CD4-positive, alpha-beta T cell treated with Interleukin-12 subunit alpha and Interleukin-12 subunit beta, for 1 hour (primary cell): ENCODE data around the gene FDX2.

ENCODE experiments used
- DNase-seq: peaks from one replicate; pipeline ENCODE4 v3.0.0-alpha.2; 2020

FDX2 gene

DNA sequence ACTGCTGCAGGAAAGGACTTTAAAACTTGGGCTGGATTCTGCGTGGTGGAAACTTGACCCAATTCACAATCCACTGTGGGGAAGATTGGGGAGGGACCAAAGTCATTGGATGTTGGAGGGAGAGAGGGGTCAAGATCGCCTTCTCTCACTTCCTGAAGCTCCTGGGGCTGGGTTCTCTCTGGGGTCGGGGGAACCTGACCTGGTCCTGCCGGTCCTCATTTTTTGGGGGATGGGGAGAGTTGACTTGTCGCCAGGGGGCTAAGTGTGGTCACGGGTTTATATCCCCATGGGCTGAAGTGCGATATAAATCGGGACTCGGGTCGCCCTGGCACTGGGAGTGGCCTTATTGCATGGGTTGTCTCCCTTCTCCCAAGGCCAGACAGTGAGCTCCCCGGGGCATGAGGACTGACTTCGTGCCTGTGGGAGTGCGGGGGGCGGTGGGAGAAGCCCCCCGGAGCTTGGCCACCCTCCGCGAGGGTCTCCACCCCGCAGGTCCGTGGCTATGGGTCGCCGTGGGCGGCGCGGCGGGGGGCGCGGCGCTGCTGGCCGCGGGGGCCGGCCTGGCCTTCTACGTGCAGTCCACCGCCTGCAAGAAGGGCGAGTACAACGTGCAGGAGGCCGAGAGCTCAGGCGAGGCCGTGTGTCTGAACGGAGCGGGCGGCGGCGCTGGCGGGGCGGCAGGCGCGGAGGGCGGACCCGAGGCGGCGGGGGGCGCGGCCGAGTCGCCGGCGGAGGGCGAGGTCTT lies 19.8 kb downstream of the FDX2 start:
- no peak for DNase-seq

DNA sequence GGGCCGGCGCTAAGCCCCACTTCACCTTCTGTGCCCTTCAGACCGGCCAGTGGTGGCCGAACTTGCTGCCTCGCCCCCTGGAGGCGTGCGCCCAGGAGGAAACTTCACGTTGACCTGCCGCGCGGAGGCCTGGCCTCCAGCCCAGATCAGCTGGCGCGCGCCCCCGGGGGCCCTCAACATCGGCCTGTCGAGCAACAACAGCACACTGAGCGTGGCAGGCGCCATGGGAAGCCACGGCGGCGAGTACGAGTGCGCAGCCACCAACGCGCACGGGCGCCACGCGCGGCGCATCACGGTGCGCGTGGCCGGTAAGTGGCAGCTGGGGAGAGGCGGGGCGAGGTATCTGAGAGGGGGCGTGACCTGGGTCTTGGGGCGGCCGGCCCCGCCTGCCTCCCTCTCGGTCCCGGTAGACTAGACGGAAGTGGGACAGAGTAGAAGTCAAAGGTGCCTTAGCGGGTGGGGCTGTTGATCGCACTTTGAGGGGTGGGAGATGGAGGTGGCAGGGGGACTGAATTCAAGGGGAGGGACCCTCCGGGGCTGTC lies 20.4 kb downstream of the FDX2 start:
- peak; percentile 85 for DNase-seq

DNA sequence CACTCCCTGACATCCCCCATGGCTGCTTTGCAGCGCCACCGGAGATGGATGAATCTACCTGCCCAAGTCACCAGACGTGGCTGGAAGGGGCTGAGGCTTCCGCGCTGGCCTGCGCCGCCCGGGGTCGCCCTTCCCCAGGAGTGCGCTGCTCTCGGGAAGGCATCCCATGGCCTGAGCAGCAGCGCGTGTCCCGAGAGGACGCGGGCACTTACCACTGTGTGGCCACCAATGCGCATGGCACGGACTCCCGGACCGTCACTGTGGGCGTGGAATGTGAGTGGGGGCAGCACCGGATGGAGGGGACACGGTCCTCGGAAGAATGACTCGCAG lies 21.5 kb downstream of the FDX2 start:
- DNase-seq: no peak

DNA sequence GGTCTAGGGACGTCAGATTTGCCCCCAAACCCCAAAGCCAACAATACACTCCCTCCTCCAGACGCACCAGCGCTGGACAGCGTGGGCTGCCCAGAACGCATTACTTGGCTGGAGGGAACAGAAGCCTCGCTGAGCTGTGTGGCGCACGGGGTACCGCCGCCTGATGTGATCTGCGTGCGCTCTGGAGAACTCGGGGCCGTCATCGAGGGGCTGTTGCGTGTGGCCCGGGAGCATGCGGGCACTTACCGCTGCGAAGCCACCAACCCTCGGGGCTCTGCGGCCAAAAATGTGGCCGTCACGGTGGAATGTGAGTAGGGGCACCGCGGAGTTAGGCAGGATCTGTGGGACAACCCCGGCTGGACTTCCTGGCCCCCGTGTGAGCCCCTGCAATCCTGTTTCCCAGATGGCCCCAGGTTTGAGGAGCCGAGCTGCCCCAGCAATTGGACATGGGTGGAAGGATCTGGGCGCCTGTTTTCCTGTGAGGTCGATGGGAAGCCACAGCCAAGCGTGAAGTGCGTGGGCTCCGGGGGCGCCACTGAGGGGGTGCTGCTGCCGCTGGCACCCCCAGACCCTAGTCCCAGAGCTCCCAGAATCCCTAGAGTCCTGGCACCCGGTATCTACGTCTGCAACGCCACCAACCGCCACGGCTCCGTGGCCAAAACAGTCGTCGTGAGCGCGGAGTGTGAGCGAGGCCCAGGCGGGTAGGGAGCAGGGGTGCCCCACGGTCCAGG lies 22.0 kb downstream of the FDX2 start:
- no peak for DNase-seq

DNA sequence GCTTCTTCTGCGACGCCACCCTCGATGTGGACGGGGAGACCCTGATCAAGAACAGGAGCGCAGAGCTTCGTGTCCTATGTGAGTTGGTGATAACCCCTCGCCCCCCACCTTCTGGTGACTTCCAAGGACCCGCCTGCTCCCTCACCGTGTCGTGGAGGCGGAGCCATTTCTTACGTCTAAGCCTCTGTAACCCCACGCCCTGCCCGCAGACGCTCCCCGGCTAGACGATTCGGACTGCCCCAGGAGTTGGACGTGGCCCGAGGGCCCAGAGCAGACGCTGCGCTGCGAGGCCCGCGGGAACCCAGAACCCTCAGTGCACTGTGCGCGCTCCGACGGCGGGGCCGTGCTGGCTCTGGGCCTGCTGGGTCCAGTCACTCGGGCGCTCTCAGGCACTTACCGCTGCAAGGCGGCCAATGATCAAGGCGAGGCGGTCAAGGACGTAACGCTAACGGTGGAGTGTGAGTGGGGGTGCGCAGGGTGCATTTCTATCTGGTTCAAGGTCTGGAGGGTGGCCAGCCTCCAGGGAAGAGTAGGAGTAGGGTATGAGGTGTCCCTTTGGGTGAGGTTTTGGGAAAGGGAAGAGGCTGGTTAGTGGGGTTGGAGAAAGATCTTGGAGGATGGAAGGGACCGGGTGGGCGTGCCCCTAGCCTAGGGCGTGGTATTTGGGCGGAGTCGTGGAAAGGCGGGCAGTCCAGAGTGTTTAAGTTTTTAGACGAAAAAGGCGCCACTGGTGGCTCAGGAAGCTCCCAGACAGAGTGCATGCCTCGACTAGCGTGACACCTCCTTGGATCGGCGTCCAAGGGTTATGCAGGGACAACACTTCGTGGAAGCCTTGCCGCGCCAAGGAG lies 22.8 kb downstream of the FDX2 start:
- DNase-seq: no peak

DNA sequence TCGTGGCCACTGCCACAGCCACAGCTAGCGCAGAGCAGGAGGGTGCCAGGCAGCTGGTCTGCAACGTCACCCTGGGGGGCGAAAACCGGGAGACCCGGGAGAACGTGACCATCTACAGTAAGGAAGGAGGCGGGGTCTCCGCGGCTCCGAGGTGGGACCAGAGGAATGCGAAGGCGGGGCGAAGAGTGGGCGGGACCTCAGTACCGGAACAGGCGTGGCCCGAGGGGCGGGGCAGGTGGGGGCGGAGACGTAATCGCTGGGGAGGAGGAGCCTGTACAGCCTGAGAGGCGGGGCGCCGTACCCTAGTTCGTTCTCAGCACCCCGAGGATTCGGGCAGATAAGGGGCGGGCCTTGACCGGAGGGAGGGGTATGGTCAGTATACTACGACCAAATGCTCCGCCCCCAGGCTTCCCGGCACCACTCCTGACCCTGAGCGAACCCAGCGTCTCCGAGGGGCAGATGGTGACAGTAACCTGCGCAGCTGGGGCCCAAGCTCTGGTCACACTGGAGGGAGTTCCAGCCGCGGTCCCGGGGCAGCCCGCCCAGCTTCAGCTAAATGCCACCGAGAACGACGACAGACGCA lies 23.5 kb downstream of the FDX2 start:
- DNase-seq: peak; percentile 77

DNA sequence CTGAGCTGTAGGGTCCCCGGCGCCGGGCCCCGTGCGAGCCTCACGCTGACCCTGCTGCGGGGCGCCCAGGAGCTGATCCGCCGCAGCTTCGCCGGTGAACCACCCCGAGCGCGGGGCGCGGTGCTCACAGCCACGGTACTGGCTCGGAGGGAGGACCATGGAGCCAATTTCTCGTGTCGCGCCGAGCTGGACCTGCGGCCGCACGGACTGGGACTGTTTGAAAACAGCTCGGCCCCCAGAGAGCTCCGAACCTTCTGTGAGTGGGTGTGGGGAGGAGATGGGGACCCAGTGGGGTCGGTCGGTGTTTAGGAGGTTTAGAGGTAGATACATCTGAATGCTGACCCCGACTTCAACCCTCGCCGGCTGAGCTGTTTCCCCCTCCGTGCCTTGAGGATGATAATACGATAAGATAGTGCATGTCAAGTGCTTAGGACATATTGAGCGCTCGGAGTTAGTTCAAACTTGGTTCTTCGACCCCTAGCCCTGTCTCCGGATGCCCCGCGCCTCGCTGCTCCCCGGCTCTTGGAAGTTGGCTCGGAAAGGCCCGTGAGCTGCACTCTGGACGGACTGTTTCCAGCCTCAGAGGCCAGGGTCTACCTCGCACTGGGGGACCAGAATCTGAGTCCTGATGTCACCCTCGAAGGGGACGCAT lies 24.1 kb downstream of the FDX2 start:
- DNase-seq: no peak

DNA sequence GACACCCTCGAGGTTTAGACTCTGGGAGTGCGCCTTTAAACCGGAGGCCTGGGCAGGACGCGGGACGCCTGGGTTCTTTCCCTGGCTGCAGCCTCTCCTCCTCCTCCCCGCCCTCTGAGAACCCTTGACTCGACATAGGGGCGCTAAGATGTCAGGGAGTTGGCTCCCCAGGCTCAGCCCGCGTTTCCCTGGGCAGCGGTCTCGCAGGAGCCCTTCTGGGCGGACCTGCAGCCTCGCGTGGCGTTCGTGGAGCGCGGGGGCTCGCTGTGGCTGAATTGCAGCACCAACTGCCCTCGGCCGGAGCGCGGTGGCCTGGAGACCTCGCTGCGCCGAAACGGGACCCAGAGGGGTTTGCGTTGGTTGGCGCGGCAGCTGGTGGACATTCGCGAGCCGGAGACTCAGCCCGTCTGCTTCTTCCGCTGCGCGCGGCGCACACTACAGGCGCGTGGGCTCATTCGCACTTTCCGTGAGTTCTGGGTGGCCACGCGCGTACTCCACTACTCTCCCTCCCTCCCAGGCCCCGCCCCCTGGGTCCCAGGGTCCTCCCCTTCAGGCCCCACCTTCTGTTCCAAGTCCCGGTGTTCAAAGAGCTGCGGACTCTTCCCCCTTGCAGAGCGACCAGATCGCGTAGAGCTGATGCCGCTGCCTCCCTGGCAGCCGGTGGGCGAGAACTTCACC lies 24.8 kb downstream of the FDX2 start:
- peak; percentile 67 for DNase-seq

DNA sequence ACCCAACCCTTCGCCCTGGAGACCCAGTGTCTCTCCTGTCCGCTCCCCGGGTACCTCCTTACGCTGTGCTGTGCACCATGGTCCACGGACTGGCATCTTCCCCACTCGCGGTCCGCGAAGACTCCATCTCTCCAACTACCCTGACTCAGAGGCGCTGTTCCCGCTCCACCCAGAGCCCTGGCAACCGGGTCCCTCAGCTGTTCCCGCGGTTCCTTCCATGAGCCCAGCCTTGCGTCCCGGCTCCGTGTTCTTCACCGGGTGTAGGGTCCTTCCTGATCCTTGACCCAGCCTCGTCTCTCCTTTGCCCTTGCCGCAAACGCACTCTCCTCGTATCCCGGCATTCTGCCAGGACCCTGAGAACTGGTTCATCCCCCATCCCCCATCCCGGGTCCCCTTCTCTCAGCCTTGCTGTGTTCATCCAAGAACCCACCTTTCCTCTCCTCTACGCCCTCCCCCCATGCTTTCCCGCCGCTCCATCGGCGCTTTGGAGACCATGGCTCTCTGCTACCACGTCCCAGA lies 25.4 kb downstream of the FDX2 start:
- no peak for DNase-seq

DNA sequence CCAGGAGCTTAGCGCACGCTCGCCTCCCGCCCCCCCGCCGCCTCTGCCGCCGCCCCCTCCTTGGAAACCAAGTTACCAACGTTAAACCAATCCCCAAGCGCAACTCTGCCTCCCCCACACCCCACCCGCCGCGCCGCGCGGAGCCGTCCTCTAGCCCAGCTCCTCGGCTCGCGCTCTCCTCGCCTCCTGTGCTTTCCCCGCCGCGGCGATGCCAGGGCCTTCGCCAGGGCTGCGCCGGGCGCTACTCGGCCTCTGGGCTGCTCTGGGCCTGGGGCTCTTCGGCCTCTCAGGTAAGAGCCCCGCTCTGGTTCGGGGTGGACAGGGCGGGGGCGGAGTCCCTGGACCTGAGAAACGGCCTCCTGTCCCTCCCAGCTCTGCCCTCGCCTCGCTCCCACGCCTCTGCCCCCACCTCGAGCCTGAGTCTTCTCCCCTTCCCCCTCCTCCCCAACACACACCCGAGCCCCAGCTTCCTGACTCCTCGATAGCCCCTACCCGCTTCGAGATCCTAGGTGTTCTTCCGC lies 25.9 kb downstream of the FDX2 start, which contains the start of gene ICAM5:
Gene ICAM5, plus strand, starts transcription at position 117 of the 521 bp plus-strand sequence. Its CDS starts 92 bp downstream, at position 209.
- DNase-seq: peak; percentile 44

DNA sequence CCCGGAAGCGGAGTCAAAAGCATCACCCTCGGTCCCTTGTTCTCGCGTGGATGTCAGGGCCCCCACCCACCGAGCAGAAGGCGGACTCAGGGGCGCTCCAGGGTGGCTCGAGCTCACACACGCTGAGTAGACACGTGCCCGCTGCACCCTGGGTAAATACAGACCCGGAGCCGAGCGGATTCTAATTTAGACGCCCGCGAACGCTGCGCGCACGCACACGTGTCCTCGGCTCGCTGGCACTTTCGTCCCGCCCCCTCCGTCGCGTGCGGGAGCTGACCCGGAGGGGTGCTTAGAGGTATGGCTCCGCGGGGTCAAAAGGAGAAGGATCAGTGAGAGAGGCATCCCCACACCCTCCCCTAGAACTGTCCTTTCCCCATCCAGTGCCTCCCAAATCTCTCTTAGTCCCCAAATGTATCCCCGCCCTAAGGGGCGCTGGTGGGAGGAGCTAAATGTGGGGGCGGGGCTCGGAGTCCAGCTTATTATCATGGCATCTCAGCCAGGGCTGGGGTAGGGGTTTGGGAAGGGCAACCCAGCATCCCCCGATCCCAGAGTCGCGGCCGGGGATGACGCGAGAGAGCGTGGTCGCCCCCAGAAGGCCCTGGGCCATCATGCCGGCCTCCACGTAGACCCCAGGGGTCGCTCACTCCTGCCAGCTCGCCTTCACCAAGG lies 26.5 kb downstream of the FDX2 start:
- peak; percentile 67 for DNase-seq

DNA sequence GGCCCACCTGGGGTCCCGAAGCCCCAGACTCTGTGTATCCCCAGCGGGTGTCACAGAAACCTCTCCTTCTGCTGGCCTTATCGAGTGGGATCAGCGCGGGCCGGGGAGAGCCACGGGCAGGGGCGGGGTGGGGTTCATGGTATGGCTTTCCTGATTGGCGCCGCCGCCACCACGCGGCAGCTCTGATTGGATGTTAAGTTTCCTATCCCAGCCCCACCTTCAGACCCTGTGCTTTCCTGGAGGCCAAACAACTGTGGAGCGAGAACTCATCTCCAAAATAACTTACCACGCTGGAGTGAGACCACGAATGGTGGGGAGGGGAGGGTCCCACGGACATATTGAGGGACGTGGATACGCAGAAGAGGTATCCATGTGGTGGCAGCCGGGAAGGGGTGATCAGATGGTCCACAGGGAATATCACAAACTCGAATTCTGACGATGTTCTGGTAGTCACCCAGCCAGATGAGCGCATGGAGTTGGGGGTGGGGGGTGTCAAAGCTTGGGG lies 27.1 kb downstream of the FDX2 start:
- DNase-seq: peak; percentile 46

DNA sequence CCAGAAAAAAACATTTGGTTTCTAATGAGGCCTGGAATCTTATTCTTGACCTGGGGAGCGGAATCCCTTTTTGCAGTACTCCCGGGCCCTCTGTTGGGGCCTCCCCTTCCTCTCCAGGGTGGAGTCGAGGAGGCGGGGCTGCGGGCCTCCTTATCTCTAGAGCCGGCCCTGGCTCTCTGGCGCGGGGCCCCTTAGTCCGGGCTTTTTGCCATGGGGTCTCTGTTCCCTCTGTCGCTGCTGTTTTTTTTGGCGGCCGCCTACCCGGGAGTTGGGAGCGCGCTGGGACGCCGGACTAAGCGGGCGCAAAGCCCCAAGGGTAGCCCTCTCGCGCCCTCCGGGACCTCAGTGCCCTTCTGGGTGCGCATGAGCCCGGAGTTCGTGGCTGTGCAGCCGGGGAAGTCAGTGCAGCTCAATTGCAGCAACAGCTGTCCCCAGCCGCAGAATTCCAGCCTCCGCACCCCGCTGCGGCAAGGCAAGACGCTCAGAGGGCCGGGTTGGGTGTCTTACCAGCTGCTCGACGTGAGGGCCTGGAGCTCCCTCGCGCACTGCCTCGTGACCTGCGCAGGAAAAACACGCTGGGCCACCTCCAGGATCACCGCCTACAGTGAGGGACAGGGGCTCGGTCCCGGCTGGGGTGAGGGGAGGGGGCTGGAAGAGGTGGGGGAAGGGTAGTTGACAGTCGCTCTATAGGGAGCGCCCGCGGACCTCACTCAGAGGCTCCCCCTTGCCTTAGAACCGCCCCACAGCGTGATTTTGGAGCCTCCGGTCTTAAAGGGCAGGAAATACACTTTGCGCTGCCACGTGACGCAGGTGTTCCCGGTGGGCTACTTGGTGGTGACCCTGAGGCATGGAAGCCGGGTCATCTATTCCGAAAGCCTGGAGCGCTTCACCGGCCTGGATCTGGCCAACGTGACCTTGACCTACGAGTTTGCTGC lies 28.7 kb downstream of the FDX2 start, which contains the start of gene ICAM4:
Gene ICAM4, plus strand, starts transcription at position 153 of the 935 bp plus-strand sequence. Its CDS starts 58 bp downstream, at position 211.
- peak; percentile 45 for DNase-seq

DNA sequence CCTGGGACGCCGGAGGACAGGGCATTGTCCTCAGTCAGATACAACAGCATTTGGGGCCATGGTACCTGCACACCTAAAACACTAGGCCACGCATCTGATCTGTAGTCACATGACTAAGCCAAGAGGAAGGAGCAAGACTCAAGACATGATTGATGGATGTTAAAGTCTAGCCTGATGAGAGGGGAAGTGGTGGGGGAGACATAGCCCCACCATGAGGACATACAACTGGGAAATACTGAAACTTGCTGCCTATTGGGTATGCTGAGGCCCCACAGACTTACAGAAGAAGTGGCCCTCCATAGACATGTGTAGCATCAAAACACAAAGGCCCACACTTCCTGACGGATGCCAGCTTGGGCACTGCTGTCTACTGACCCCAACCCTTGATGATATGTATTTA lies 30.4 kb downstream of the FDX2 start:
- no peak for DNase-seq

DNA sequence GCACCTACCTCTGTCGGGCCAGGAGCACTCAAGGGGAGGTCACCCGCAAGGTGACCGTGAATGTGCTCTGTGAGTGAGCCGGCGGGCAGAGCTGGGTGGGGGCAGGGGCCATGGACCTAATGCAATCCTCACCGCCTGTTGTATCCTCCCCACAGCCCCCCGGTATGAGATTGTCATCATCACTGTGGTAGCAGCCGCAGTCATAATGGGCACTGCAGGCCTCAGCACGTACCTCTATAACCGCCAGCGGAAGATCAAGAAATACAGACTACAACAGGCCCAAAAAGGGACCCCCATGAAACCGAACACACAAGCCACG lies 30.9 kb downstream of the FDX2 start:
- DNase-seq: no peak

DNA sequence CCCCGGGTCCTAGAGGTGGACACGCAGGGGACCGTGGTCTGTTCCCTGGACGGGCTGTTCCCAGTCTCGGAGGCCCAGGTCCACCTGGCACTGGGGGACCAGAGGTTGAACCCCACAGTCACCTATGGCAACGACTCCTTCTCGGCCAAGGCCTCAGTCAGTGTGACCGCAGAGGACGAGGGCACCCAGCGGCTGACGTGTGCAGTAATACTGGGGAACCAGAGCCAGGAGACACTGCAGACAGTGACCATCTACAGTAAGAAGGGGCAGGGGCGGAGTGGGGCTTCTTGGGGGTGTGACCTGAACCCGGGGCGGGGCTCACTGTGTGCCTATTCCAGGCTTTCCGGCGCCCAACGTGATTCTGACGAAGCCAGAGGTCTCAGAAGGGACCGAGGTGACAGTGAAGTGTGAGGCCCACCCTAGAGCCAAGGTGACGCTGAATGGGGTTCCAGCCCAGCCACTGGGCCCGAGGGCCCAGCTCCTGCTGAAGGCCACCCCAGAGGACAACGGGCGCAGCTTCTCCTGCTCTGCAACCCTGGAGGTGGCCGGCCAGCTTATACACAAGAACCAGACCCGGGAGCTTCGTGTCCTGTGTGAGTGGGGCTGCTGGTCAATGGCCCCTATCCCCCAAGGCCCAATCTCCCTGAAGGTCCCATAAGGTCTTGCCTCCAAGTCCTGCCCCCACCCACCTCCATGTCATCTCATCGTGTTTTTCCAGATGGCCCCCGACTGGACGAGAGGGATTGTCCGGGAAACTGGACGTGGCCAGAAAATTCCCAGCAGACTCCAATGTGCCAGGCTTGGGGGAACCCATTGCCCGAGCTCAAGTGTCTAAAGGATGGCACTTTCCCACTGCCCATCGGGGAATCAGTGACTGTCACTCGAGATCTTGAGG lies 31.5 kb downstream of the FDX2 start:
- DNase-seq: no peak

DNA sequence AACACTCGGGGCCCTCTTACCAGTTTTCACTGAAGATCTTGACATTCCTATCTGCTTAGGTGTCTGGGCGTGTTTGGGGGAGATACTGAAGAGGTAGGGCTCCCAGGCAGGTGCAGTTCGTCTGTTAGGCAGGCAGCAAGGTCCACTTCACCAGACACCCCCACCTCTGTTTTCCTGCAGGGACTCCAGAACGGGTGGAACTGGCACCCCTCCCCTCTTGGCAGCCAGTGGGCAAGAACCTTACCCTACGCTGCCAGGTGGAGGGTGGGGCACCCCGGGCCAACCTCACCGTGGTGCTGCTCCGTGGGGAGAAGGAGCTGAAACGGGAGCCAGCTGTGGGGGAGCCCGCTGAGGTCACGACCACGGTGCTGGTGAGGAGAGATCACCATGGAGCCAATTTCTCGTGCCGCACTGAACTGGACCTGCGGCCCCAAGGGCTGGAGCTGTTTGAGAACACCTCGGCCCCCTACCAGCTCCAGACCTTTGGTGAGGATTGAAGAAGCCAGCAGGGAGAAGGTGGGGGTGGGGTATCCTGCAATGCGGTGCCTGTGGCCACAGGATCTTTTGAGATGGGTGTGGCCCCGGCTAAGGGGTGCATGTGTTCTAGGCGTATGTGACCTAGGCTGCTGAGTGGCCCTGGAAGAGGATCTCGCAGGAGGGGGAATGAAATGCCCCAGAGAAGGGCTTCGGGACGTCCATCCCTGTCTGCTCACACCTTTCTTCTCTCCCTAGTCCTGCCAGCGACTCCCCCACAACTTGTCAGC lies 32.3 kb downstream of the FDX2 start:
- DNase-seq: no peak
